ENCODE measurements around the gene KRTAP4-2.
"Not testable (repeated sequence)": the region's sequence is repeated elsewhere in the genome, so short reads cannot be mapped to it uniquely, and the experiment has no call there.

The KRTAP4-2 gene

DNA sequence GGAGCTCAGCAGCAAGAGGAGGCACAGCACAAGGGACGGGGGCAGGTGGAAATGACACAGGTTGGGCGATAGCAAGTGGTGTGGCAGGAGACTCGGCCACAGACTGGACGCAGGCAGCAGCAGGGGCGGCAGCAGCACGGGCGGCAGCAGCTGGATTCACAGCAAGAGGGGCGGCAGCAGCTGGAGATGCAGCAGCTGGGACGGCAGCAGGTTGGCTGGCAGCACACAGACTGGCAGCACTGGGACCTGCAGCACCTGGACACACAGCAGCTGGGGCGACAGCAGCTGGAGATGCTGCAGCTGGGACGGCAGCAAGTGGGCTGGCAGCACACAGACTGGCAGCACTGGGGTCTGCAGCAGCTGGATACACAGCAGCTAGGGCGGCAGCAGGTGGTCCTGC is 38.2 kb downstream of the KRTAP4-2 start:
- H3K4me1 ChIP-seq (ENCODE audit: control insufficient read depth in 1 of 2, insufficient read depth in 2 of 2, low read length in 2 of 2); H3K27me3 ChIP-seq (ENCODE audit: low read depth, low read length); H3K36me3 ChIP-seq (ENCODE audit: control insufficient read depth in 1 of 2, insufficient read depth in 2 of 2, low read length in 2 of 2); H3K4me3 ChIP-seq (ENCODE audit: low read depth in 1 of 2, low read length in 2 of 2); H3K27ac ChIP-seq (ENCODE audit: low read length): not testable (repeated sequence)
- H3K9me3 ChIP-seq (ENCODE audit: control insufficient read depth in 1 of 2, low read length in 2 of 2): peaks cover 5 to 23% of the 10 kb centered on the region in 2 donors

DNA sequence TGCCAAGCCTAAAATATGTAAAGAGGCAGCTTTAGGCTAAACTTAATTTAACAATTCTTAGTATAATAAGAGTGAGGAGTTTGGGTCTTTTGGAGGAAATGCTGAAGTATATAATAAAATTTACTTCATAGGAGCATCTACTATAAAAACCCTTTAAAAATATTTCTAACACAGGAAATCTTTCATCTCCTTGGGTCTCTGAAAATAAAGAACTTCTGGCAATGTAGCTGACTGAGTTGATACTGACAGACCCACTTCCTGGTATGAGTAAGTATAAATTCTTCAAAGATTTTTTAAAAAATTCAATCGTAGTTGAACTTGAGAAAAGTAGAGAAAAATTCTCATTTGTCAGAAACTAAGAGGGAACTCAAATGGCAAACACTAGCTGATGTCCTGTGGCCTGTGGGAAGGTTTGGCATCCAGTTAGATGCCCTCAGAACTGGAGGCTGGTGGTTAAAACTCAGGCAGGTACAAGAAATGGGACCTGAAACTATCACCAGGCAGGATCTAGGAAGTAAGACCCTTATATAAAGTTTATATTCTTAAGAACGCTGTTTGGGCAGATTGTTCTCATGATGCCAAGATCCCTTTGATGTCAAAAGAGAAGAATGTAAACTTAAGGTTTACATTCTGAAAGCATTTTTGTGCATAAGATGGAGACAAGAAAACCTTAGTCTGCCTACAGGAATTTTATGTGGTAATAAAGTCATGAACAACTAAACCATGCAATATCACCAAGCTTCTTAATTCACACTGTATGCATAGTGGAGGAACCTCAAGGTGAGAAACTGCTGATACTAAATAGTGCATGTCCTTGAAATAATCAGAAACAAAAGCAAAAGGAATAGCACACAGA is 43.9 kb downstream of the KRTAP4-2 start:
- H3K27me3 ChIP-seq (ENCODE audit: low read depth, low read length): no peaks in the 10 kb centered on the region
- no peaks in the 10 kb centered on the region for H3K36me3 ChIP-seq (ENCODE audit: control insufficient read depth in 1 of 2, insufficient read depth in 2 of 2, low read length in 2 of 2)
- no peak overlapping the region for H3K4me3 ChIP-seq (ENCODE audit: low read depth in 1 of 2, low read length in 2 of 2)
- H3K4me1 ChIP-seq (ENCODE audit: control insufficient read depth in 1 of 2, insufficient read depth in 2 of 2, low read length in 2 of 2): no peaks in the 10 kb centered on the region
- H3K27ac ChIP-seq (ENCODE audit: low read length): no peak overlapping the region
- H3K9me3 ChIP-seq (ENCODE audit: control insufficient read depth in 1 of 2, low read length in 2 of 2): no peaks in the 10 kb centered on the region

DNA sequence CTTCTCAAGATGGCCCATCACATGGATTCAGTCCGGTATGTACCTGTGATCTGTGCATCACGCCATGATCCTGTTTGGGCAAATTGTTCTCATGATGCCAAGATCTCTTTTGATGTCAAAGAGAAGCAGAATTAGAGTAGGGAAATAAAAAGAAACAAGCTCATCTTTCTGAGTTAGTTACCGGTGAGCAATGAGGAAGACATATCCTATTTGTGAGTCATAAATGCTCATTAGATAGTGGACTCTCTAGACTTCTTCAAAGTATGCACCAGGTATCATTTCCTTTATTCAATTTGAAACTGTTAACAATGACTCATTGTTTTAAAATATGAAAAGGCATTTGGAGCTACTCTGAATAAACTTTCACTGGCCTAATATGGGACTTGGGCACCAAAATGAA is 46.0 kb downstream of the KRTAP4-2 start:
- H3K9me3 ChIP-seq (ENCODE audit: control insufficient read depth in 1 of 2, low read length in 2 of 2): no peaks in the 10 kb centered on the region
- H3K4me1 ChIP-seq (ENCODE audit: control insufficient read depth in 1 of 2, insufficient read depth in 2 of 2, low read length in 2 of 2): no peaks in the 10 kb centered on the region
- H3K36me3 ChIP-seq (ENCODE audit: control insufficient read depth in 1 of 2, insufficient read depth in 2 of 2, low read length in 2 of 2): no peaks in the 10 kb centered on the region
- H3K27me3 ChIP-seq (ENCODE audit: low read depth, low read length): no peaks in the 10 kb centered on the region
- no peak overlapping the region for H3K4me3 ChIP-seq (ENCODE audit: low read depth in 1 of 2, low read length in 2 of 2)
- H3K27ac ChIP-seq (ENCODE audit: low read length): no peak overlapping the region
